Cerebellar cortex (tissue), 1 donor: ENCODE measurements around the gene TRMU.

Experiments
- DNase-seq: peaks from one replicate; pipeline ENCODE4 v3.0.0-alpha.2; 2015; ENCODE audit warnings: low spot score

Gene TRMU

GRCh38 chr22:46355996-46356471, 20.5 kb downstream of the TRMU start:
- no peak for DNase-seq

DNA sequence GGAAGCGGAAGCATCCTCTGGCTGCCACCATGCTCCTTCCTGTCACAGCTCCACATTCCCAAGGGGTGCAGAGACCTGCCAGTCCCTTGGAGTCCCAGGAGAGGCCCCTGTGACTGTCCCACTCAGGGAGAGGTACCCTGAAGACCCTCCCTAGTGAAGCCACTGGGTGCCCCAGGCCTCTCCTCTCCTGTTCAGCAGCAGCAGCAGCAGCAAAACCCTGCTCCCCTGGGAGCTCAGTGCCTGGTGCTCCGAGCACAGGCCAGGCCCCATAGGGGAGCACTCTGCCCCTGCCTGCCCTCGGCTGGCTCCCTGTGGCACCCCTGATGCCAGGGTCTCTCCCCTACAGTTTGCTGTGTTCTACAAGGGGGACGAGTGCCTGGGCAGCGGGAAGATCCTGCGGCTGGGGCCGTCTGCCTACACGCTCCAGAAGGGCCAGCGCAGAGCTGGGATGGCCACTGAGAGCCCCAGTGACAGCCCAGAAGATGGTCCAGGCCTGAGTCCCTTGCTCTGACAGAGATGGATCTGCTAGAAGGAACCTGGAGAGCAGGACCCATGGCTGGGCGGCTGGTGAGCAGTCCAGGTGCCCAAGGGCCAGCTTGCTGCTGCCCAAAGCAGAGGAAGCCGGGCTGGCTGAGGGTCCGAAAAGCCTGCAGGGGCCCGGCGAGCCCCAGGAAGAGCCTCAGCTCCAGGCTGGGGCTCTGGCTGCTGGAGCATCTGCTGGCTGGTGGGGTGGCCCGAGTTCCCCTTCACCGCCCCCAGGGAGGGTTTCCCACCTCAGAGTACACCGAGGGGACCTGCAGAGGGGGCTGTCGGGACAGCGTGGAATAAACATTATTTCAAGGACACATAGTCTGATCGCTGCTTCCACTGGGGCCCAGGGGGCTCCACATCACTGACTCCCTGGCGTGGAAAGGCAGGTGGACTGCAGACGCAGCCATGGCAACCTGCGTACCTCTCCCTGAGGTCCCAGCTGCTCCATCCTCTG, 21.3 kb downstream of the TRMU start:
- DNase-seq: no peak

DNA sequence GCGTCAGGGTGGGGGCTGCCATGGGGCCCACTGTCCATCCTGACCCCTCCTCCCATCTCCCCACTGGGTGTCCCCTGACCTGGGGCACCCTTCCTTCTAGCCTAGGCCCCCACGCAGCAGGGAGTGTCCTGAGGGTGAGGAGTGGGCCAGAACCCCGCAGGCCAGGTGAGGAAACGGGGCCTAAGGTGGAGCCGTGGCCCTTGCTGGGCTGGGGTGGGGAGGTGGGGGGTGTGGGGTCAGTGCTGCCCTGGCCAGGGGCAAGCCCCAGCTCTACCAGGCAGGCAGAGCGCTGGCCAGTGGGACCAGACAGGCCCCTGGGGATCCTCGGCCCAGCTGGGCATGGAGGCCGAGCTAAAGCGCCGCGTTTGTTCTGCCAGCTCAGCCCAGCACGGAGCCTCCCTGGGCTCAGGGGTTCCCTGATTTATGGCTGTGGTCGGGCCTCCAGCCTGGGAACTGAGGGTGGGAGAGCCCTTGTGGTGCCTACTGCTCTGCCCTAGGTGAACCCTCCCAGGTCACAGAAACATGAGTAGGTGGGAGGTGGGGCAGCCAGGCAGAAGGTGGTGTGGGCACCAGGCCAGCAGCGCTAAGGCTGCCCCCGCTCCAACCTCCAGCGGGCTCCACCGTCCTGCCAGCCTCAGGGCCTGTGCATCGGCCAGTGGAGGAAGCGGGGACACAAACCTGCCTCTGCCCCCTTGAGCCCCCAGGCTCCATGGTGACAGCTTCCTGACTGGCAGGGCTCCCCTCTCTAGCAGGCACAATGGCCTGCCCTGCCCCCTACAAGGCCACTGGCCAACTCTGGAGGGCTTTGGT, 22.4 kb downstream of the TRMU start:
- DNase-seq: no peak

GRCh38 chr22:46358766-46359165, 23.3 kb downstream of the TRMU start:
- DNase-seq: no peak

DNA sequence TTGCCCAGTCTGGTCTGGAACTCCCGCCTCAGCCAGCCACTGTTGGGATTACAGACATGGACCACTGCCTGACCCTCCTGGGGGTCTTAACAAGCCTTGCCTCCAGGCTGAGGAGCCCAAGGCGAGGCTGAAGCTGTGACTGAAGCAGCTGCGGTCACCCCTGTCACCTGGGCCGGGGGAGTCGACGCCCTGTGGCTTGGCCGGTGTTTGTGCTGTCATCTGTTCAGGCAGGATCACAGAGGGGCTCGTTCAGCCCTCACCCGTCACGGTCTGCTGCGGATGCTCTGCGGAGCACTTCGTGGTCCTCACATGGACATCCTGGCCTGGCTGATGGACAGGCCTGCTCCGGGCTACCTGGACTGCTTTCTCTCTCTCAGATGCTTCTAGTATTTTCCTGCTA, 23.8 kb downstream of the TRMU start:
- DNase-seq: no peak

DNA sequence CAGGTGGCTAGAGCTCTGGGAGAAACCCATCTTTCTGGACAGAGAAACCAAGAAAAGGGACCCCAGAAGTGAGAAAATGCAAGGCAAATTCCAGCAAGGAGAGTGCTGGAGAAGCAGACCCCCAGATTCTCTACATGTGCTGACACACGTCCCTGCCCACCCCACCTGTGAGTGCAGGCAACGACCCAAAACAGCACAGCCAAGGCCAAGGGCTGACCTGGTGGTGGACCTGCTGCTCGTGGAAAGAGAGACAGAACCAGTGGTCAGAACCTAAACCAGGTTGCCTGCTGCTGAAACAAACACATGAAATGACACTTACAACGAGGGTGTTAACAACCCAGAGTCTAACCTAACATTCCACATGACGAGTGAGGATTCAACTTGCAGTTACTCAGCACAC, 24.6 kb downstream of the TRMU start:
- DNase-seq: no peak

GRCh38 chr22:46360891-46361290, 25.4 kb downstream of the TRMU start:
- no peak for DNase-seq

- no peak for DNase-seq
These were observed 26.3 kb downstream of the TRMU start for GRCh38 chr22:46361826-46362202.

- DNase-seq: no peak
These were observed 26.9 kb downstream of the TRMU start for GRCh38 chr22:46362203-46362933.

DNA sequence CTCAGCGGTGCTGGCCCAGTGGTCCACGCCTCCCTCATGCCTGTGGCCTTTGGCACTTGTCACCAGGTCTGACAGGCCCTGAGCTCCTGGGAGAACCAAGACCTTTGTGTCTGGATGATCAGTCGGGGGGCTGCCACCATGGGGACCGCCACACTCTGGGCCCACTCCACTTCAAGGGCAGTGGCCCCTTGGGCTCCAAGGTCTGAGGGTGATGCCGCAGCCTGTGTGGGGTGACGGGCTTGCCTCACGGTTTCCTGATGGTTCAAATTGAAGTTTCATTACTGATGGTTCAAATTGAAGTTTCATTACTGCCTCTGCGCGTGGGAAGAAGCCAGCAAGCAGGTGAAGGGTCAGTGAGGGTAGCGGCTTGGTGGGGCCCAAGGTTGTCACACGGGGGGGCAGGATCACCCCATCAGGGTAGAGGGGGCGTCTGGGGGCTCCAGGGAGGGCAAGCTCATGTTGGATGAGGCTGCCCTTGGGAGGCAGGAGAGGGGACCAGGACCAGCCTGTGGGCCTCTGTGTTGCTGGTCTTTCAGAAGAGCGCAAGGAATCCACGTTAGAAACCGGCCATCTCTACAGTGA, 27.5 kb downstream of the TRMU start:
- DNase-seq: no peak

DNA sequence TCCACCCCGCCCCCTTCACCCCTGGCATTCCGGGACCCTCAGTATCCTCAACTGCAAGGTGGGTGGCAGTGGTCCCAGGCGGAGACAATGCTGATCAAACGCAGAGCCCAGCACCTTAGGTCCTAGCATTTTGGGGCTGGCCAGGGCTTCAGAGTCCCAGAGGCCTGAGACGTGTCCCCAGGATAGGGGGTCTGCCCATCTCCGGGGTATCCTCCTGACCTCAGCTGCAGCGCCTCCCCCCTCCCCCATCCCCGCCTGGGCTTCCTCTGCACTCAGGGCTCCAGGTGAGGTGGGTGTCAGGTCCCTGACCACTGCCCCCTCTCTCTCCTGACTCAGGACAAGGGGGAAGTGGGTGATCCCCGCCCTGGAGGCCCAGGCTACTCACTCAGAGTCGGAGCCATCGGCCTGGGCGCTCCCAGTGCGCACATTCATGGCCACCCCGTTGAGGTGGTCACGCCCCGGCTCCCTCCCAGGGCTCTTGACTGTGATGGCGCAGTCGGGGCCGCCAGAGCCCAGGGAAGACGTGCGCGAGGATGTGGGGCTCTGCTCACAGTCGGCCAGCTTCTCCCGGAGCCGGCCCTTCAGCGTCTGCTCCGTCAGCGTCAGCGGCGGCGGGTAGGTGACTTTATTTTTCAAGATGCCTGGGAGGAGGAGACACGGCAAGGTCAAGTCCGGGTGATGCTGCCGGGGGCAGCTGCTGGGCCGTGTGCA, 28.3 kb downstream of the TRMU start:
- no peak for DNase-seq

GRCh38 chr22:46364341-46365165, 29.0 kb downstream of the TRMU start:
- DNase-seq: no peak

- DNase-seq: no peak
These were observed 29.7 kb downstream of the TRMU start for GRCh38 chr22:46365166-46365624.

DNA sequence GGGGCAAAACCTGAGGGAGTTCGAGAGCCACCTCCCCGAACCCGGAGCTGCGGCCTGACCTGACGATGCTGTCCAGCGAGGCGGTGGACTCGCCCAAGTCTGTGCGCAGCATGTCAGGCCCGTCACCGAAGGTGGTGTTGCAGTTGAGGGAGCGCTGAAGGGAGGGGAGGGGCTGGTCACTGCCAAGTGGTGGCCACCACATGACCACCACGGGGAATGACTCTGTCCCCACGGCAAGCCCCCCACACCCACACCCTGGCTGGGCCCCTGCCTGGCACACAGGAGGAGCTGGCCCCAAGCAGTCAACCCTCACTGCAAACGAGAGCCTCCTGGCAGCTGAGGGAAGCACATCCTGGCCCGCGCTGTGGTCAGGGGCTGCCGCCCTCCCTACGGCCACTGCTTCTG, 30.8 kb downstream of the TRMU start:
- DNase-seq: no peak

DNA sequence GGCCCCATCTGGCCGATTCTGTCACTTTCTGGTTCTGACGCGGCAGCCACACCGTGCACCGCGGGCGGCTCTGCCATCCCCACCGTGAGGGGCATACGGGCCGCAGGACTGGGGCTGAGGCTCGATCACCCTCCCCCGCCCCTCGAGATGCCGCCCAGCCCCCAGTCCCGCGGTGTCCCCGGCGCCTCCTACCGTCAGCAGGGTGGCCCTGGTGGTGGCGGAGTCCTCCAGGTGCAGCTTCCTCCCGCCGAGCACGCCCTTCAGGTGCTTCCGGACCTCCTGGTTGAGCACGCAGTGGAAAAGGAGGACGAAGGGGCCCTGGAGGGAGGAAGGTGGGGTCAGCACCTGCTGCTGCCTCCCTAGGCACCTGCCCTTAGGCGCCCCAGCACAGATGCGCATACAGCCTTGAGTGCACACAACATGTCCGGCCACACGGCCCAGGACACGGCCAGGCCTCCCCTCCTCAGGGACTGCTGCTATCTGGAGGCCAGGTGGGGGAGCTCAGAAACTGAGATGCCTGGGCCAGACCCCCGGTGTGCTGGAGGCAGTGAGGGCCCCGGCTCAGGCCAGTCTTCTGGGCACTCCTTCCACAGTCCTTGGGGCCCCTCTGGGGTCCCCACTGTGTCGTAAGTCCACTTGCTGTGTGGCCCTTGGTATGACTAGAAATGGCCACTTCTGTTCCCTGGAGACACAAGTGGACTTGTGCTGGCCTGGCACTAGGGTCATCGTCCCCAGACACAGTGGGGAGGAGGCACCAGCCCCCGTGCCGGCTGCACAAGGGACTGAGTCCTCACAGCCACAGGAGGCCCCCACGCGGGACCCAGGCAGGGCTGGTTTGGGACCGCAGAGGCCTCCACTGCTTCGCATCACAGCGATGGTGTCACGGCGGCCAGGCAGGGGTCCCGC, 31.5 kb downstream of the TRMU start:
- no peak for DNase-seq

- peak; percentile 33 for DNase-seq
These were observed 32.2 kb downstream of the TRMU start for GRCh38 chr22:46367707-46368191.

DNA sequence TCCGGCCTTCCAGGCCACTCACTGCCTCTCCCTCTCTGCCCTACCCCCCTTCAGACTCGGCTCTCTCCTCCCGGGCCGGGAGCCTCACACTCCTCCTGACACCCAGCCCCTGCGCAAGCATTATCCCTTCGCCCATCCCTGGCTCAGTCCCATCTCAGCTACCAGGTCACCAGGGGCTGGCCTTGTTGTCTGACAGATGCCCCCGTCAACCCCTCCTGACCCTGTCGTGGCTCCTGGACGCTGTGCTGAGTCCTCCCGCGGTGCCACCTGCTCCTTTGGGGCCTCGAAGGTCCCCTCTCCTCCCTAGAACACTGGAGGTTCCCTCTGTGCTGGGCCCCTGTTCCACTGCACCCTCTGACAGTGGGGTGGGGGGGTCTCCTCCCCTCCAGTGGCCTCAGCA, 32.9 kb downstream of the TRMU start:
- DNase-seq: no peak

- no peak for DNase-seq
These were observed 33.6 kb downstream of the TRMU start for GRCh38 chr22:46368871-46369715.
